Muscle of leg (tissue), 11 donors: ENCODE results near the gene CNGA1. TPM values are rescaled to one million over a fixed set of nuclear protein-coding genes. Genes with fewer than 3 reads are reported as not detected.

ENCODE experiments used
- DNase-seq: peaks from one replicate; pipeline ENCODE4 v3.0.0; 2013
- H3K27ac ChIP-seq: one replicate; pipeline ENCODE4 v1.5.1; 2013; ENCODE audit warnings: mild to moderate bottlenecking, low read length, control low read depth
- H3K27me3 ChIP-seq: one replicate; pipeline ENCODE4 v1.6.1; 2013; ENCODE audit warnings: low read length; ENCODE audit not compliant: control insufficient read depth, insufficient read depth
- H3K36me3 ChIP-seq: one replicate; pipeline ENCODE4 v1.6.1; 2013; ENCODE audit warnings: low read length; ENCODE audit not compliant: control insufficient read depth, insufficient read depth
- H3K4me1 ChIP-seq: one replicate; pipeline ENCODE4 v1.6.1; 2013; ENCODE audit warnings: low read length; ENCODE audit not compliant: control insufficient read depth, insufficient read depth
- H3K4me3 ChIP-seq: one replicate; pipeline ENCODE4 v1.5.1; 2013; ENCODE audit warnings: low read length, control low read depth
- H3K9me3 ChIP-seq: replicated peaks from 2 replicates; pipeline ENCODE4 v1.6.1; 2013; ENCODE audit warnings: low read depth, low read length; ENCODE audit not compliant: control insufficient read depth
- WGBS: methylation state at CpG from one replicate; pipeline ENCODE4 v1.1.5; 2013; ENCODE audit warnings: missing lambda C conversion rate; ENCODE audit not compliant: insufficient coverage; 5-methylcytosine and 5-hydroxymethylcytosine counted together
- polyA plus RNA-seq, 8 donors: library from polyadenylated mRNA; unstranded; fragments of 120-200 nt; gene quantifications; one replicate each; pipeline versions ENCODE4 v1.2.1 to v1.2.3, GENCODE V29; 2013; ENCODE audit warnings: inconsistent platforms in 1 of 8, low replicate concordance in 1 of 8; ENCODE audit not compliant: insufficient read length in 8 of 8, insufficient read depth in 1 of 8
- total RNA-seq: library from RNA; stranded (reverse); fragments of 120-200 nt; gene quantifications from one replicate; pipeline ENCODE4 v1.2.4, GENCODE V29; 2013

Gene CNGA1
- total and polyA plus RNA-seq, 9 donors = 0.13 to 0.70 (median 0.32) TPM

DNA sequence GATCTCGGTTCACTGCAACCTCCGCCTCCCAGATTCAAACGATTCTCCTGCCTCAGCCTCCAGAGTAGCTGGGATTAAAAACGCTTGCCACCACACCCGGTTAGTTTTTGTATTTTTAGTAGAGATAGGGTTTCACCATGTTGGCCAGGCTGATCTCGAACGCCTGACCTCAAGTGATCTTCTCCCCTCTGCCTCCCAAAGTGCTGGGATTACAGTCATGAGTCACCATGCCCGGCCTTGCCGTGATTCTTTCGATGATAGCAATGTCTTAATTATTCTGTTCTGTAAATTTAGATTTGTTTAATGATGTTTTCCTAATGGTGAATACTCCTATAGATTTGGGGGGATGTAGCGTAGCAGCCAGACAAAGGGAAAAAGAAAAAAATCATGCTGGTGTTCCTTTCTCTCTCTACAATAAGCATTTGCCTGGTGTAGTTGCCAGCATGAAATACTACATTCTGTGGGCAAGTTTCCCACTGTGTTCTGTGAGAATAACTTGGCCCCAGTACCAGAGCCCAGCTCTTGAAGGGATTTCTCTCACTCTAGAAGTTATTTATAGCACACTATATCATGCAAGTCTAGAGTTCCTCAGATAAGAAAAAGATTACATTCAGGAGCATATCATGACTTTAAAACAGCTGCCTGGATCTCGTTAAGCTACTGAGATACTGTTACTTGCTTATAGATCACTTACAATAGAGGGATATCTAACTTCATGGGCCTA is 15.5 kb upstream of the CNGA1 start:
- Histone ChIP-seq H3K4me3 (no peak overlapping the region), H3K27ac (no peak overlapping the region), H3K4me1 (no peaks in the 10 kb centered on the region), H3K27me3 (no peaks in the 10 kb centered on the region), H3K36me3 (no peaks in the 10 kb centered on the region), H3K9me3 (no peaks in the 10 kb centered on the region)
- 94% methylated on average over 3 of the region's 12 CpGs for WGBS
- DNase-seq = peak; percentile 51

DNA sequence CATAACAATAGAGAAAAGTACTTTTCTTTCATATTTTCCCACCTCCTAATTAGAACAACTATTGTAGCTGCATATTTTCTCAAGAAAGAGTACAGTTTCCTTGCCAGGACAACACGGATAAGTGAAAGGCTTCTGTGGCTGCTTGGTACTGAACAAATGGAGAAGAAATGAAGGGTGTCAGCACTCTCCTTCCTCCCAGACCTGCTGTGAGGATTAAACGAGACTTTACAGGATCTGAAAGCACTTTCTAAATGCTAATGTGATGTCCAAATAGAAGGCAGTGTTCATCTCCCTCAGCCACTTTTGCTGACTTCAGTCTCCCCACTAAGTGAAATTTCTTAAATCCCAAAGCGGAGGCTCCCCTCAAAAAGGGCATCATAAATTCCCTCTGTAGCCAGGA is 14.0 kb upstream of the CNGA1 start:
- no peak overlapping the region for H3K27ac ChIP-seq
- H3K9me3 ChIP-seq = no peaks in the 10 kb centered on the region
- H3K4me1 ChIP-seq = no peaks in the 10 kb centered on the region
- WGBS = 80% methylated on average over 1 of the region's 3 CpGs
- no peak overlapping the region for H3K4me3 ChIP-seq
- no peak for DNase-seq
- no peaks in the 10 kb centered on the region for H3K36me3 ChIP-seq
- no peaks in the 10 kb centered on the region for H3K27me3 ChIP-seq

DNA sequence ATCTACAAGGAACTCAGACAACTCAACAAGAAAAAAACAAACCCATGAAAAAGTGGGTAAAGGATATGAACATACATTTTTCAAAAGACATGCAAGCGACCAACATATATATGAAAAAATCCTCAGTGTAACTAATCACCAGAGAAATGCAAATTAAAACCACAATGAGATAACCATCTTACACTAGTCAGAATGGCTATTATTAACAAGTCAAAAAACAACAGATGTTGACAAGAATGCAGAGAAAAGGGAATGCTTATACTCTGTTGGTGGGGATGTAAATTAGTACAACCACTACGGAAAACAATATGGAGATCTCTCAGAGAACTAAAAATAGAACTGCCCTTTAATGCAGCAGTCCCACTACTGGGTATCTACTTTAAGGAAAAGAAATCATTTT is 12.2 kb upstream of the CNGA1 start:
- no peak overlapping the region for H3K4me3 ChIP-seq
- WGBS = no CpG with 5 or more reads among the region's 2 CpGs
- H3K4me1 ChIP-seq = peaks cover 2% of the 10 kb centered on the region
- H3K9me3 ChIP-seq = no peaks in the 10 kb centered on the region
- no peaks in the 10 kb centered on the region for H3K36me3 ChIP-seq
- H3K27me3 ChIP-seq = no peaks in the 10 kb centered on the region
- no peak overlapping the region for H3K27ac ChIP-seq
- DNase-seq = no peak

DNA sequence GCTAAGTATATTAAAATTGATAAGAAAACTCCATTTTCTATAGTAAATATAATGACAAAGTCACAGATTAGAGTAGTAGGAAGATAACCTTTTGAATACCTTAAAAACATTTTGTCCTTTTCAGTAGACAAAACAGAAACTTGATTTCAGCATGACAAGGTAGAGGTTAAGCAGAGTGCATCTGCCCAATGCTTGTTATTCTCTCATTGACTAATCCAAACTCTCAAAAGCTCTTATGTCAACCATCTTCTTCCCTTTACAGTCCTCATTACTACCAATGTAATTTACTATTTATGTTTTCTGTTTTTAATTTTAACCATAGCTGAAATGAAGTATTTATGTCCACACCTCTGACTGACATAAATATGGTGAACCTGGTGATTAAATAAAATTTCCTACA is 11.2 kb upstream of the CNGA1 start:
- DNase-seq = no peak
- Histone ChIP-seq H3K4me1 (peaks cover 2% of the 10 kb centered on the region), H3K36me3 (no peaks in the 10 kb centered on the region), H3K9me3 (no peaks in the 10 kb centered on the region), H3K4me3 (no peak overlapping the region), H3K27me3 (no peaks in the 10 kb centered on the region), H3K27ac (no peak overlapping the region)

DNA sequence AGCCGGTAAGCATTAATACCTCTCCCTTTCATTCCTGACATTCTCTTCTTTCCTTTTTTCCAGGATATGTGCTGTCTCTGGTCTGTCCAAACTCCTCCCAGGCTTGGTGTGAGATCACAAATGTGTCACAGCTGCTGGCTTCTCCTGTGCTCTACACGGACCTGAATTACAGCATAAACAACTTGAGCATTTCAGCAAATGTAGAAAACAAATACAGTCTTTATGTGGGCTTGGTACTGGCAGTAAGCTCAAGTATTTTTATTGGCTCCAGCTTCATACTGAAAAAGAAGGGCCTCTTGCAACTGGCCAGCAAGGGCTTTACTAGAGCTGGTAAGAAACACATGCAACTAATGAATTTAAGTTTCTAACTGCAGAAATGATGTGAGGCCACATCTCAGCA is 8.5 kb upstream of the CNGA1 start:
- peak; percentile 48 for DNase-seq
- Histone ChIP-seq H3K27me3 (peaks cover 3% of the 10 kb centered on the region), H3K36me3 (no peaks in the 10 kb centered on the region), H3K4me1 (peaks cover 2% of the 10 kb centered on the region), H3K27ac (no peak overlapping the region), H3K4me3 (no peak overlapping the region), H3K9me3 (no peaks in the 10 kb centered on the region)
- 0% methylated on average over 1 of the region's 2 CpGs for WGBS

DNA sequence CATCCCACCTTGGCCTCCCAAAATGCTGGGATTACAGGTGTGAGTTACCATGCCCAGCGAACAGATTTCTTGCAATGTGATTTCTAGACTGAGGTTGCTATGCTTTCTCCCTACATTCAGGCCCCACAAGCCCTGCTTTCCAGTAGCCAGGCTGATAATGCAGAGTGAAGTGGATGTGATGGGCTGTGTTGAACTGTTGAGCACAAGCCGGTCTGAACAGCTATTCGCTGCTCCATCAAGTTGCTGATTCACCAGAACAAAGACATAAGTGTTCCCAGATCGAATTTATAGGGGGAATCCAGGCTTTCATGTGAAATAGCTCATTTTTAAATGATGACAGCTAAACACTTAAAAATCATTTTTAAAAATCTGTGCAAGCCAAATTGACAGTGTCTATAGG is 8.0 kb upstream of the CNGA1 start:
- H3K27ac ChIP-seq = no peak overlapping the region
- peaks cover 2% of the 10 kb centered on the region for H3K4me1 ChIP-seq
- no peaks in the 10 kb centered on the region for H3K9me3 ChIP-seq
- no peaks in the 10 kb centered on the region for H3K36me3 ChIP-seq
- whole genome bisulfite sequencing = no CpG with 5 or more reads among the region's 4 CpGs
- H3K4me3 ChIP-seq = no peak overlapping the region
- DNase-seq = no peak
- peaks cover 3% of the 10 kb centered on the region for H3K27me3 ChIP-seq

DNA sequence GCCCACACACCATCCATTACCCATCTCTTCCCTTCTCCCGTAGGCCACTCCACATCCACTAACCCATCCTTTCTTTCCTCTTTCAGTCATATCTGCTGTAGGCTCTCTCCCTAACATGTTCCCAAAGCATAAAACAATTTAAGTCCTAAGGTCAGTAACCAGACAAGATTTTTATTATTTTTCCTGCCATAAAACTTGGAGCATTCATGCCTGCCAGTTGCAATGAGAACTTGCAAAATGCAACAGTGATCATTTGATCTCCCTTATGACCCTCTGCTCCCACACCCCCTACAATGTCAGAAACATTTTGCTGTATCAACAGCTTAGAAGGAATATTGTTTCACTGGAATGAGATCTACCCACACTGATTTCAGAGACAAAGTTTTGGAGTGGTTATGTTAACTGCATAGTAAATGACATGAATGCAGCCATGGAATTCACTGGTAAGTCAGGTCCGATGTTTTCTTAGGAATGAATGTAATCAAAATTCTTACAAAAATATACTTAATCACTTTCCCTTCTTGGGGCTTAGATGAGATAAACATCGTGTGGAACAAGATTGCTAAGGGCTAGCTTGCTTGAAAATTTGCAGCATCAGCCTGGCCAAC is 5.8 kb upstream of the CNGA1 start:
- Histone ChIP-seq H3K27ac (no peak overlapping the region), H3K4me1 (peaks cover 4% of the 10 kb centered on the region), H3K27me3 (peaks cover 13% of the 10 kb centered on the region), H3K4me3 (no peak overlapping the region), H3K36me3 (no peaks in the 10 kb centered on the region), H3K9me3 (no peaks in the 10 kb centered on the region)
- 92% methylated on average over 2 of the region's 3 CpGs for WGBS
- no peak for DNase-seq

DNA sequence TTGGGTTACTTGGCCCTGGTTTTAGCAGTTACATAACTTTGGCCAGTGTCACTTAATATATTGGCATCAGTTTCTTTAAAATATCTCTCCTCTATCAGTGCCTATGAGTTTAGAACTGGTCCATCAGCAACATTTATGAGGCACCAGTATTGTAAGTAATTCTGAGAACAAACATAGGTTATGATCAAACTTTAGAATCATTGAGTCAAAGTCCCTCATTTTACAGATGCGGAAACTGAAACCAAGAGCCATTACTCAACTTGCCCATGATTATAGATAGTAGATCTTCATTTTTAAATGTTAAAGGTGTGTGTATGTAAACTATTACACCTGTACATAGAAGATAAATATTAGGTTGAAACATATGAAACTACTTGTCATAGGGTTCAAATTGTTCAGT is 4.6 kb upstream of the CNGA1 start:
- Histone ChIP-seq H3K27me3 (peaks cover 21% of the 10 kb centered on the region), H3K9me3 (no peaks in the 10 kb centered on the region), H3K4me1 (peaks cover 11% of the 10 kb centered on the region), H3K27ac (no peak overlapping the region), H3K4me3 (no peak overlapping the region), H3K36me3 (no peaks in the 10 kb centered on the region)
- no peak for DNase-seq
- WGBS = no CpG with 5 or more reads among the region's 1 CpG

DNA sequence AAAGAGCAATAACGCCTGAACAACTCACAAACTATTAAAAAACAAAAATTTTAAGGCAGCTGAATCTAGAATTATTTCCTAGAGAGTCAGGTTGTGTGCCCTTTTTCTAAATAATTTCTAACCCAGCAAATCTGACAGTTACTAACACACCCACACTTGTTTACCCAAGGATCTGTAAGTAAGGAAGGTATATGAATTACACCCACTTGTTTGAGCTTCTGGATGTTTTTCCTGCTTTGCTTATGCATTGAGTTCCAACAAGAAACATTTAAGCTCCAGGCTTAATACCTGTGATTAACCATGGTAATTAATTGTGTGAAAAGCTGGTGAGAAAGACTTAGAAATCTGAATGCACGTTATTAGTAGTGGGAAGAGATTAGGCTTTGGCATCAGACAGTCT is 1.6 kb upstream of the CNGA1 start:
- Histone ChIP-seq H3K27ac (no peak overlapping the region), H3K4me3 (no peak overlapping the region), H3K4me1 (peaks cover 8% of the 10 kb centered on the region), H3K36me3 (no peaks in the 10 kb centered on the region), H3K9me3 (no peaks in the 10 kb centered on the region), H3K27me3 (peaks cover 23% of the 10 kb centered on the region)
- no peak for DNase-seq
- WGBS = no CpG with 5 or more reads among the region's 2 CpGs

DNA sequence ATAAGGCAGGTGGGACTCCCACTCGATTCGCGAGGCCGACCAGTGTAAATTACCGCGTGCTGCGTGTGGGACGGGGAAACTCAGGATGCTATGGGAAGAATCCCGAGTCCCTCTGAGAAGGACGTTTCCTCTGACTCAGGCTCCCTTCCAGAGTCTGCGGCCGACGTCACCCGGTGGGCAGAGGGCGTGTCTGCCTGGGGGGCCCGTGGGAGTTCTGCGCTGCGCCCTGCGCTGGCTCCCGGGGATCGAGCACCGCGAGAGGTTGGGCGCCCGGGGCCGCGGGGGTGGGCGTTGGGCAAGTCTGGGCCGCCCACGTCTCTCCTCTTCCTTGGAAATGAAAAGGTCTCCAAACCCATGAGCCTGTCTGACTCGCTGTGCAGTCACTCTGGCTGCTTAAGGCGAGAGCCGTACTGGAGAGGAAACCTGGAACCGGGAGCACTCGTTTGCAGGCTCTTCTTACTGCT is 659 bp upstream of the CNGA1 start:
- 0% methylated on average over 34 of the region's 35 CpGs for WGBS
- H3K36me3 ChIP-seq = no peaks in the 10 kb centered on the region
- H3K4me1 ChIP-seq = peaks cover 8% of the 10 kb centered on the region
- peak; percentile 20 for DNase-seq
- H3K9me3 ChIP-seq = no peaks in the 10 kb centered on the region
- H3K27me3 ChIP-seq = peaks cover 23% of the 10 kb centered on the region
- no peak overlapping the region for H3K27ac ChIP-seq
- H3K4me3 ChIP-seq = peak overlapping the region; percentile 60
